ENCODE data around the gene SPO11. TPM values are rescaled to one million over a fixed set of nuclear protein-coding genes. Genes with fewer than 3 reads are reported as not detected.
"Not testable (repeated sequence)": the region's sequence is repeated elsewhere in the genome, so short reads cannot be mapped to it uniquely, and the experiment has no call there.

The SPO11 gene
- total and polyA plus RNA-seq, 9 of the 15 experiments (the other 6 are each of a cell fraction or from before 2014, with no cell fraction given), result not detected

- intact Hi-C loops (cut with micrococcal nuclease); ATAC-seq; CTCF ChIA-PET (ENCODE audit: low intra/inter-chr PET ratio); in situ Hi-C loops (cut with MboI); BruUV-seq (replicated peaks); H4K20me1 ChIP-seq (replicated peaks; ENCODE audit: control insufficient read depth, insufficient read depth, low read length); H3K9me3 ChIP-seq (replicated peaks; ENCODE audit: control insufficient read depth, insufficient read depth, low read depth, low read length); H3K27me3 ChIP-seq (ENCODE audit: control insufficient read depth in 2 of 2, insufficient read depth in 2 of 2, low read length in 2 of 2); H3K9me1 ChIP-seq (ENCODE audit: control insufficient read depth, insufficient read depth, low read length); DNase-seq (ENCODE audit: extremely low read depth in 1 of 4, low spot score in 3 of 4); H3K4me1 ChIP-seq (replicated peaks in 1 of 2; ENCODE audit: control insufficient read depth in 2 of 2, insufficient read depth in 2 of 2, low read length in 2 of 2); FAIRE-seq: not testable (repeated sequence)
- H3K27ac ChIP-seq (ENCODE audit: extremely low read depth, low read depth, low read length), result peak overlapping the region; percentile 91
- peaks cover 34% of the 10 kb centered on the region for H3K36me3 ChIP-seq (ENCODE audit: control insufficient read depth, insufficient read depth, low read length)
- H3K9ac ChIP-seq (ENCODE audit: insufficient read depth in 1 of 2, low read depth in 2 of 2, low read length in 2 of 2), result peak overlapping the region; percentile 92 to 95
- H3K4me3 ChIP-seq, result peak overlapping the region; percentile 96
- H3K79me2 ChIP-seq (ENCODE audit: control insufficient read depth, insufficient read depth, low read length), result peaks cover 38% of the 10 kb centered on the region
- POLR2A ChIA-PET, result interaction anchor here (0.6 to 1.3 kb wide), 3 partner anchors 8 to 134 kb away, joined by 3 to 4 read pairs (median 3); no protein-coding TSS in a partner anchor
- H3K4me2 ChIP-seq (ENCODE audit: insufficient read depth, low read length), result peak overlapping the region; percentile 100
- 30% methylated on average over 5 of the region's 24 CpGs for WGBS (ENCODE audit: insufficient coverage, low coverage, missing lambda C conversion rate)
- H2AFZ ChIP-seq (ENCODE audit: low read depth, low read length), result peak overlapping the region; percentile 98
- TF ChIP-seq, protein P1, sequence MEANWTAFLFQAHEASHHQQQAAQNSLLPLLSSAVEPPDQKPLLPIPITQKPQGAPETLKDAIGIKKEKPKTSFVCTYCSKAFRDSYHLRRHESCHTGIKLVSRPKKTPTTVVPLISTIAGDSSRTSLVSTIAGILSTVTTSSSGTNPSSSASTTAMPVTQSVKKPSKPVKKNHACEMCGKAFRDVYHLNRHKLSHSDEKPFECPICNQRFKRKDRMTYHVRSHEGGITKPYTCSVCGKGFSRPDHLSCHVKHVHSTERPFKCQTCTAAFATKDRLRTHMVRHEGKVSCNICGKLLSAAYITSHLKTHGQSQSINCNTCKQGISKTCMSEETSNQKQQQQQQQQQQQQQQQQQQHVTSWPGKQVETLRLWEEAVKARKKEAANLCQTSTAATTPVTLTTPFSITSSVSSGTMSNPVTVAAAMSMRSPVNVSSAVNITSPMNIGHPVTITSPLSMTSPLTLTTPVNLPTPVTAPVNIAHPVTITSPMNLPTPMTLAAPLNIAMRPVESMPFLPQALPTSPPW (CRISPR knock-in tag; IDR thresholded peaks at IDR 0.05), result peak; percentile 89
- TF ChIP-seq ZNF740 (CRISPR knock-in tag; IDR thresholded peaks at IDR 0.05) (peak; percentile 84; the same call in 1 of the 2 replicates), ZNF740 (tag; IDR thresholded peaks at IDR 0.05) (peak in 1 of 2 experiments; percentile 47; a peak in 2 of 4 replicates)
These were observed 21.1 kb downstream of the SPO11 start for GRCh38 chr20:57350726-57351041.
